GM12801 (cell line): Measurements from ENCODE around the gene USP7.

Source experiments
- TF ChIP-seq, protein P1 (sequence below): IDR thresholded peaks from one replicate; pipeline ENCODE4 v1.5.1; 2011; ENCODE audit warnings: control low read depth; ENCODE audit not compliant: insufficient read length; ENCODE audit errors: extremely low read depth

Gene USP7

DNA sequence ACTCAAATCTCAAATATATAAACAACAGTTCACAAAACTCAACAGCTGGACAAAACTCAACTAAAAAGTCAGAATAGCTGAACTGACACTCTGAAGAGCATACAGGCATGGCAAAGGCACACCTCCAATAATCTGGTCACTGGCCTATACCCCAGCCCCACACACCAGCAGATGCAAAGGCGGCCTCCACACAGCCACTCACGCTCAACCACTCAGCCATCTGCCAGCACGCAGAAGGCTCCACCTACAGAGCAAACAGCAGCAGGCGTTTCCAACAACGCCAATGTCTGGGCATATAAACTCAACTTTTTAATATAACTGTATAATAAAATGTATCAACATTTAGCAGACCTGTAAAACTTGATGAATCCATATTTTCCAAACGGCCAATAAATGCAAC is 17.2 kb downstream of the USP7 start:
- TF ChIP-seq, protein P1, sequence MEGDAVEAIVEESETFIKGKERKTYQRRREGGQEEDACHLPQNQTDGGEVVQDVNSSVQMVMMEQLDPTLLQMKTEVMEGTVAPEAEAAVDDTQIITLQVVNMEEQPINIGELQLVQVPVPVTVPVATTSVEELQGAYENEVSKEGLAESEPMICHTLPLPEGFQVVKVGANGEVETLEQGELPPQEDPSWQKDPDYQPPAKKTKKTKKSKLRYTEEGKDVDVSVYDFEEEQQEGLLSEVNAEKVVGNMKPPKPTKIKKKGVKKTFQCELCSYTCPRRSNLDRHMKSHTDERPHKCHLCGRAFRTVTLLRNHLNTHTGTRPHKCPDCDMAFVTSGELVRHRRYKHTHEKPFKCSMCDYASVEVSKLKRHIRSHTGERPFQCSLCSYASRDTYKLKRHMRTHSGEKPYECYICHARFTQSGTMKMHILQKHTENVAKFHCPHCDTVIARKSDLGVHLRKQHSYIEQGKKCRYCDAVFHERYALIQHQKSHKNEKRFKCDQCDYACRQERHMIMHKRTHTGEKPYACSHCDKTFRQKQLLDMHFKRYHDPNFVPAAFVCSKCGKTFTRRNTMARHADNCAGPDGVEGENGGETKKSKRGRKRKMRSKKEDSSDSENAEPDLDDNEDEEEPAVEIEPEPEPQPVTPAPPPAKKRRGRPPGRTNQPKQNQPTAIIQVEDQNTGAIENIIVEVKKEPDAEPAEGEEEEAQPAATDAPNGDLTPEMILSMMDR, result no peak

DNA sequence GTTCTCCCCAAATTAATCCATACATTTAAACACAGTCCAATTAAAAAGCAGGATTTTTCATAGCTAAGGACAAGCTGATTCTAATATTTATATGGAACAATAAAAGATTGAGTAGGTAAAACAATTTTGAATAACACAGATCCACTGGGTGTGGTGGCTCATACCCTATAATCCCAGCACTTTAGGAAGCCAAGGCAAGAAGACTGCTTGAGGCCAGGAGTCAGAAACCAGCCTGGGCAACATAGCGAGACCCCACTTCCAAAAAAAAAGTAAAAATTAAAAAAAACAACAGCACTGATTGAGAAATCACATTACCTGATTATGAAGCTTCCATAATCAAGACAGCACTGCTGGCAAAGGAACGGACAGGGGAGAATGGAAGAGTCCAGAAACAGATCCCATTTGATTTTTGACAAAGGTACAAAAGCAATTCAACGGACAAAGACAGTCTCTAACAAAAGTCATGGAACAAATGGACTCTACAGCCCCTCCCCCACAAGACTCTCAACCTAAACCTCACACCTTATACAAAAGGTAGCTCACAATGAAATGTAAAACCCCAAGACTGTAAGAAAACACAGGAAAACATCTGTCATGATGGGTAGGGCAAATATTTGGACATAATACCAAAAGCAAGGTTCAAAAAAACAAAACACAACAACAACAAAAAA is 17.9 kb downstream of the USP7 start:
- TF ChIP-seq, protein P1, result no peak

DNA sequence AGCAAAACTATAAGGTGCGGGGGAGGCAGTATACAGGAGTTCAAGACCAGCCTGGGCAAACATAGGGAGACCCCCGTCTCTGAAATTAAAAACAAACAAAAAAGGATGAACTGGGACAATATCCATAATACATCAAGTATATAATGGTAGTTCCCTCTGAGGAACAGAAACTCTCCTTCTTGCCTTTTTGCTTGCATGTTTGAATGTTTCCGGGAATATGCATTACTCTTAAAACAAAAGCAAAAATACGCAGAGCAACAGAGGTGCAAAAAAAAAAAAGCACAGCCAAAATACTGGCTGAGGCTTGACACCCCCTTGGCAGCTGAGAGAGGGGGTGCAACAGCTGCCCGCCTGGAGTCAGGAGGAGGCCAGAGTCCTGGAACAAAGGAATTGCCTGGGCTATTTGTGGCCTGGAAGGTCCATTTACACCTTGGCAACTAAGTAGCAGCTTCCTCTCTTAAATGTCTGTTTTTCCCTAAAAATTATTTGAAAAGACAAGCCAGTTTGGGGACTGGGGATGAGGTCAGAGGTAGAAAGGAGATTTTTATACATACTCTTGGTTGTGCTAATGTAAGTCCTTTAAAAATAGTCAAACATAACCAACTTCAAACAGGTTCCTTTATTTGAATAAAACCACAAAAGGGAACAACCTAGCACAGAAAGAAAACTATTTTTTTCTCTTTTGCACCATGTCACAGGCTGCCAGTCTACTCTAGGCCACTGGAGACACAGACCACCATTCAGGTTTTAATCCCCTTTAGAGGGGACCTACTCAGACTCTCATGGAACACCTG is 19.5 kb downstream of the USP7 start:
- TF ChIP-seq, protein P1, result no peak

DNA sequence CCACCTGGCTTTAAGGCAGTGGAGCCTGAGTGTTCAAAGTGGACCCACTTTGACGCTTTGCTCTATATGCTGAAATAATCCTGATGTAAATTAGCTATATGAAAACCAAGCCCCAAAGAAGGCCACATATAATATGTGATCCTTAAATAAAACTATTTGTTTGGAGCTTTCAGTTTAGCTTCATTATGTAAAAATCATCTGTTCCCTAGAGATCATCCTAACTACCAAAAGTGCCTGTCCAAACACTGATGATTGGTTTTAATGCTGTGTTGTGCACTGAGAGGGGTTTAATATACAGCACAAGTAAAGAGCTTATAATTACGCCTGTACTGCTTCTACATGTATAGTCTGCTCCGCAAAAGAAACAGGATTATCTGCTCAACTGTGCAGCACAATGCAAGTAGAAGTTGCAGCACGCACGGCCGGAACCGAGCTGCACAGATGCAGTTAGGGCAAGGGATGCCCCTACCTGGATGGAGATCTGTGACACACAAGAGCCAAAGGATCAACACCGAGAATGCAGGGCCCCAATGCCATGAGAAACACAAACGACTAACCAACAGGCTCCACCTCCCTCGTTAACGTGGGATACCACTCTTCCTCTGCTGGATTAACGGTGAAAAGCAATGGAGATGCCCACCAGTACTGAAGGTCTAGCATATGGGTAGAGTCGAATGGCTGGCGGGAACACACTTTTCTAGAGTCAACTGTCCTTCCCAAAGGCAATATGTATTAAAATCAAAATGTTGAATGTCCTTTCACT is 20.5 kb downstream of the USP7 start:
- TF ChIP-seq, protein P1, result no peak

GRCh38 chr16:8941718-8942344 is 21.9 kb downstream of the USP7 start:
- TF ChIP-seq, protein P1, result no peak

GRCh38 chr16:8937803-8938202 is 25.9 kb downstream of the USP7 start:
- TF ChIP-seq, protein P1, result no peak

GRCh38 chr16:8936421-8936820 is 27.3 kb downstream of the USP7 start:
- TF ChIP-seq, protein P1, result no peak
